Endothelial cell of umbilical vein (primary cell): ENCODE data around the gene MATN1. TPM values are rescaled to one million over a fixed set of nuclear protein-coding genes. Genes with fewer than 3 reads are reported as not detected.

Experiments used
- BruUV-seq: library from RNA; stranded (reverse); fragments of 400-500 nt; replicated peaks from 2 replicates; lab custom pipeline; 2021; lab: Mats Ljungman, UMichigan
- CTCF ChIA-PET: fragments of 300-600, 350-600 bp; sonication (Branson Sonifier 250); formaldehyde crosslinking; loops from one replicate; lab custom pipeline; 2021; ENCODE audit warnings: antibody characterized with exemption, inconsistent platforms; lab: Charles Lee
- POLR2A ChIA-PET: fragments of 300-600, 350-600 bp; sonication (Branson Sonifier 250); formaldehyde crosslinking; loops from one replicate; lab custom pipeline; 2021; ENCODE audit warnings: antibody characterized with exemption, inconsistent platforms; lab: Charles Lee
- DNase-seq: peaks from one replicate; pipeline ENCODE4 v3.0.0-alpha.2; 2011; ENCODE audit warnings: low read depth, low spot score
- FAIRE-seq: peaks from 2 replicates; lab custom pipeline; 2011; peaks lifted over from hg19 to GRCh38; lab: Jason Lieb, UNC
- H2AFZ ChIP-seq: 2 replicates; pipeline ENCODE4 v1.6.0; 2012; ENCODE audit warnings: low read depth, low read length, control low read depth, inconsistent platforms
- H3K27ac ChIP-seq: 2 replicates; pipeline ENCODE4 v1.5.1; 2011; ENCODE audit warnings: low read depth, mild to moderate bottlenecking, control low read depth, low read length, moderate library complexity; ENCODE audit not compliant: insufficient read depth
- H3K27me3 ChIP-seq, 2 experiments: 2 replicates each; pipeline versions ENCODE4 v1.6.0 to v1.6.1; 2011; ENCODE audit warnings: low read length in 2 of 2, mixed read lengths in 1 of 2; ENCODE audit not compliant: control insufficient read depth in 2 of 2, insufficient read depth in 2 of 2
- H3K36me3 ChIP-seq, 2 experiments: 2 replicates in 1 of 2; 3 replicates in 1 of 2; pipeline ENCODE4 v1.5.1; 2011; ENCODE audit warnings: low read length in 2 of 2, mild to moderate bottlenecking in 1 of 2, moderate library complexity in 1 of 2; ENCODE audit not compliant: control insufficient read depth in 2 of 2, insufficient read depth in 2 of 2; ENCODE audit errors: extremely low read depth in 1 of 2
- H3K4me1 ChIP-seq: 3 replicates; pipeline ENCODE4 v1.5.1; 2011; ENCODE audit warnings: mild to moderate bottlenecking, low read length; ENCODE audit not compliant: control insufficient read depth, insufficient read depth; ENCODE audit errors: extremely low read depth
- H3K4me2 ChIP-seq: 2 replicates; pipeline ENCODE4 v1.6.1; 2011; ENCODE audit warnings: low read length, control low read depth, mixed read lengths; ENCODE audit not compliant: insufficient read depth
- H3K4me3 ChIP-seq, 3 experiments: fragments of 200-600 bp in 1 of 3; sonication (generic), shearing (Covaris generic) in 1 of 3; replicated peaks in 1 of 3; 2 replicates each; pipeline ENCODE4 v1.5.1; 2011 to 2016; ENCODE audit warnings: control low read depth in 3 of 3, low read length in 3 of 3, mild to moderate bottlenecking in 2 of 3, inconsistent platforms in 1 of 3, low read depth in 1 of 3, moderate library complexity in 1 of 3; ENCODE audit not compliant: insufficient read depth in 1 of 3
- H3K79me2 ChIP-seq: 2 replicates; pipeline ENCODE4 v1.6.0; 2012; ENCODE audit warnings: low read length, inconsistent platforms; ENCODE audit not compliant: control insufficient read depth, insufficient read depth
- H3K9ac ChIP-seq: replicated peaks from 2 replicates; pipeline ENCODE3; 2011; ENCODE audit warnings: low read length, control low read depth; ENCODE audit not compliant: insufficient read depth; ENCODE audit errors: extremely low read depth
- H3K9me1 ChIP-seq: replicated peaks from 3 replicates; pipeline ENCODE4 v1.6.0; 2011; ENCODE audit warnings: mild to moderate bottlenecking, low read length; ENCODE audit not compliant: control insufficient read depth, insufficient read depth; ENCODE audit errors: extremely low read depth
- H3K9me3 ChIP-seq: replicated peaks from 2 replicates; pipeline ENCODE4 v1.5.1; 2012; ENCODE audit warnings: low read length, inconsistent platforms; ENCODE audit not compliant: control insufficient read depth, insufficient read depth
- H4K20me1 ChIP-seq: replicated peaks from 2 replicates; pipeline ENCODE3; 2011; ENCODE audit warnings: mild to moderate bottlenecking, low read length; ENCODE audit not compliant: control insufficient read depth, insufficient read depth; ENCODE audit errors: extremely low read depth
- JUN ChIP-seq: IDR thresholded peaks from 2 replicates; pipeline ENCODE4 v1.6.1; 2011; ENCODE audit warnings: borderline replicate concordance, low read depth; ENCODE audit not compliant: insufficient read length, insufficient read depth
- MYC ChIP-seq: IDR thresholded peaks from one replicate; pipeline ENCODE4 v1.6.1; 2011; ENCODE audit warnings: mild to moderate bottlenecking, low read depth, low read length
- POLR2AphosphoS5 ChIP-seq: IDR thresholded peaks from 2 replicates; pipeline ENCODE4 v1.6.1; 2012; ENCODE audit warnings: low read depth, mild to moderate bottlenecking, control low read depth, low read length, moderate library complexity; ENCODE audit not compliant: insufficient read depth
- dilution Hi-C: fragments of 300-500 bp; cut with MboI; formaldehyde crosslinking; loops from one replicate; pipeline ENCODE4 v1.15.0; 2019; ENCODE audit warnings: low sequenced_read_pairs; ENCODE audit not compliant: extremely low pct_ligation_motif_present
- intact Hi-C: fragments of 100-400 bp; cut with micrococcal nuclease; formaldehyde crosslinking; loops from one replicate; pipeline ENCODE4 v1.10.0; 2022
- polyA plus RNA-seq, 4 experiments: library from polyadenylated mRNA; depleted of rRNA in 3 of 4; stranded (reverse) in 3 of 4; unstranded in 1 of 4; fragments of >200 nt; gene quantifications; 2 replicates each; pipeline versions ENCODE4 v1.2.1 to v1.2.3, GENCODE V29; 2011 to 2012; ENCODE audit warnings: missing spikeins in 1 of 4
- total RNA-seq: library from RNA; stranded (reverse); gene quantifications from 2 replicates; pipeline ENCODE4 v1.2.3, GENCODE V29; 2021
- TF ChIP-seq, protein P1 (sequence below), 2 donors: IDR thresholded peaks; 1 replicate in 1 of 2; 2 replicates in 1 of 2; pipeline ENCODE4 v1.5.1; 2011; ENCODE audit warnings: low read length in 2 of 2, mild to moderate bottlenecking in 2 of 2, moderate library complexity in 2 of 2, control low read depth in 1 of 2, inconsistent platforms in 1 of 2, low read depth in 1 of 2; ENCODE audit not compliant: insufficient read depth in 1 of 2; ENCODE audit errors: extremely low read depth in 1 of 2

MATN1 gene
- total and polyA plus RNA-seq, 2 donors (not counting 3 experiments of a cell fraction or from before 2014, with no cell fraction given), result 0.29 to 0.36 TPM

DNA sequence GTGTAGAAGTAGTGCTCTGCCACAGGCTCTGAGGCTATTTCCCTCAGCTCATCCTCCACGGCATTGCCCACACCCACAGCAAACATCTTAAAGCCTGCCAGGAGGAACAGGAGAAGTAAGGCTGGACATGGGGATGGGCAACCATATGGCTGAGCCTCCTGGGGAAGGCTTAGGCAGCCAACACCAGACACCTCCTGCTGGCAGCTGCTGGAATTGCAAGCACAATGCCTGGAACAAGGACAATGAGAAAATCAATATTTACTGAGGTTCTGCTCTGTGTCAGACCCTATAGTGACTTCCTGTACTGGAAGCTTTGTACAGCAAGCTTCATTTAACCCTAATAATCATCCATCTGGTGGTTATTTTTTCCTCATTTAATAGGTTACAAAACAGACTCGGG is 8.2 kb downstream of the MATN1 start:
- ChIA-PET POLR2A (no interaction called here), CTCF (interaction anchor here (0.5 kb wide), 1 partner anchor 1455 kb away, joined by 3 read pairs; no protein-coding TSS in a partner anchor)

DNA sequence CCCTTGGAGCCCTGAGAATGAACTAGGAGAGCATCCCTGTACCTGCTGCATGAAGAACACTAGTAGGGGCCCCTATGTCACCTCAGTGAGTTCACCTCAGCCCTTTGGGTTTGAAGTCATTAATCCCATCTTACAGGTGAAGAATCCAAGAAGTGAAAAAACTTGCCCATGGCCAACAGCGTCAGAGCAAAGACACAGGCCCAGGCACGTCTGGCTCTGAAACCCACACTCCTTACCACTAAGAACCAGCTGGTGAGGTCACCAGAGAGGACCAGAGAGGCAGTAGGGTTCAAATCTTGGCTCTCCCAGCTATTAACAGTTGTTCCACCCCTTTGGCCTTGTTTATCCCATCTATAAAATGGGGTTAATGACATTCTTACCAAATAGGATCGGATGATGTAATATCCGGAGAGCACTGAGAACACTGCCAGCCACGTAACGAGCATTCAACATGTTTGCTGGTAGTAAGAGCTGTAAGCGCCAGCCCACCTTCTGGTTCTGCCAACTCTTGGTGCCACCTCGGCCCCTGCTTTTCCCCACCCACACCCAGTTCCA is 8.8 kb downstream of the MATN1 start:
- Histone ChIP-seq H3K9me3 (no peaks in the 10 kb centered on the region), H3K4me3 (no peak overlapping the region), H2AFZ (no peak overlapping the region), H3K4me1 (peaks cover 5% of the 10 kb centered on the region), H3K4me2 (no peak overlapping the region), H3K79me2 (no peaks in the 10 kb centered on the region), H3K9ac (no peak overlapping the region), H3K36me3 (no peaks in the 10 kb centered on the region), H4K20me1 (no peaks in the 10 kb centered on the region), H3K27me3 (peaks cover 0 to 3% of the 10 kb centered on the region in 2 experiments), H3K27ac (no peak overlapping the region), H3K9me1 (no peaks in the 10 kb centered on the region)
- POLR2A ChIA-PET, result no interaction called here
- intact Hi-C loops, result no loop called here
- FAIRE-seq (no peak), DNase-seq (no peak)
- dilution Hi-C loops, result no loop called here
- CTCF ChIA-PET, result interaction anchor here (0.5 kb wide), 1 partner anchor 1455 kb away, joined by 3 read pairs; no protein-coding TSS in a partner anchor
- no TSS peak for BruUV-seq
- no peak for TF ChIP-seq JUN
- TF ChIP-seq POLR2AphosphoS5, result no peak

More for the DNA sequence above, 8.2 kb downstream of the MATN1 start:
- intact Hi-C loops (no loop called here), dilution Hi-C loops (no loop called here)
- BruUV-seq, result no TSS peak
- no peak overlapping the region for H2AFZ ChIP-seq
- no peak overlapping the region for H3K9ac ChIP-seq
- no peaks in the 10 kb centered on the region for H3K36me3 ChIP-seq
- no peak overlapping the region for H3K27ac ChIP-seq
- no peaks in the 10 kb centered on the region for H3K9me1 ChIP-seq
- DNase-seq (no peak), FAIRE-seq (no peak)
- no peaks in the 10 kb centered on the region for H3K79me2 ChIP-seq
- peaks cover 0 to 3% of the 10 kb centered on the region in 2 experiments for H3K27me3 ChIP-seq
- H3K4me3 ChIP-seq, result no peak overlapping the region
- no peaks in the 10 kb centered on the region for H4K20me1 ChIP-seq
- TF ChIP-seq, protein P1, sequence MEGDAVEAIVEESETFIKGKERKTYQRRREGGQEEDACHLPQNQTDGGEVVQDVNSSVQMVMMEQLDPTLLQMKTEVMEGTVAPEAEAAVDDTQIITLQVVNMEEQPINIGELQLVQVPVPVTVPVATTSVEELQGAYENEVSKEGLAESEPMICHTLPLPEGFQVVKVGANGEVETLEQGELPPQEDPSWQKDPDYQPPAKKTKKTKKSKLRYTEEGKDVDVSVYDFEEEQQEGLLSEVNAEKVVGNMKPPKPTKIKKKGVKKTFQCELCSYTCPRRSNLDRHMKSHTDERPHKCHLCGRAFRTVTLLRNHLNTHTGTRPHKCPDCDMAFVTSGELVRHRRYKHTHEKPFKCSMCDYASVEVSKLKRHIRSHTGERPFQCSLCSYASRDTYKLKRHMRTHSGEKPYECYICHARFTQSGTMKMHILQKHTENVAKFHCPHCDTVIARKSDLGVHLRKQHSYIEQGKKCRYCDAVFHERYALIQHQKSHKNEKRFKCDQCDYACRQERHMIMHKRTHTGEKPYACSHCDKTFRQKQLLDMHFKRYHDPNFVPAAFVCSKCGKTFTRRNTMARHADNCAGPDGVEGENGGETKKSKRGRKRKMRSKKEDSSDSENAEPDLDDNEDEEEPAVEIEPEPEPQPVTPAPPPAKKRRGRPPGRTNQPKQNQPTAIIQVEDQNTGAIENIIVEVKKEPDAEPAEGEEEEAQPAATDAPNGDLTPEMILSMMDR (IDR thresholded peaks at IDR 0.05; ENCODE audit: extremely low read depth in 1 of 2, insufficient read depth in 1 of 2, low read depth in 1 of 2, low read length in 2 of 2), result peak; percentile 23 to 33
- TF ChIP-seq MYC, result no peak
- peaks cover 5% of the 10 kb centered on the region for H3K4me1 ChIP-seq
- no peak overlapping the region for H3K4me2 ChIP-seq
- H3K9me3 ChIP-seq, result no peaks in the 10 kb centered on the region
